Stimulated activated naive CD8-positive, alpha-beta T cell treated with anti-CD3 and anti-CD28 coated beads, Interleukin-15, amount 100 ng/mL, for 72 hours (primary cell): ENCODE data around the gene TMPRSS3.

ENCODE experiments used
- ATAC-seq: fragments of 150-1000 bp; cut with Tn5 transposase; 2 replicates; pipeline ENCODE4 v1.10.0; 2021; ENCODE audit warnings: mild to moderate bottlenecking, moderate library complexity
- DNase-seq, 2 donors: peaks; one replicate each; pipeline ENCODE4 v3.0.0; 2021 to 2022
- H3K27ac Mint-ChIP-seq, 2 donors: one replicate each; pipeline ENCODE4 v1.8.0; 2022; ENCODE audit warnings: mild to moderate bottlenecking in 2 of 2, mixed read lengths in 2 of 2, moderate library complexity in 2 of 2
- H3K27me3 Mint-ChIP-seq: one replicate; pipeline ENCODE4 v1.8.0; 2022; ENCODE audit warnings: mixed read lengths
- H3K4me1 Mint-ChIP-seq: one replicate; pipeline ENCODE4 v1.8.0; 2022; ENCODE audit warnings: mild to moderate bottlenecking, mixed read lengths
- H3K4me3 Mint-ChIP-seq, 2 donors: one replicate each; pipeline ENCODE4 v1.8.0; 2022; ENCODE audit warnings: mild to moderate bottlenecking in 2 of 2, mixed read lengths in 2 of 2, moderate library complexity in 1 of 2
- H3K9me3 Mint-ChIP-seq, 2 donors: one replicate each; pipeline ENCODE4 v1.8.0; 2022; ENCODE audit warnings: mixed read lengths in 2 of 2

The TMPRSS3 gene

DNA sequence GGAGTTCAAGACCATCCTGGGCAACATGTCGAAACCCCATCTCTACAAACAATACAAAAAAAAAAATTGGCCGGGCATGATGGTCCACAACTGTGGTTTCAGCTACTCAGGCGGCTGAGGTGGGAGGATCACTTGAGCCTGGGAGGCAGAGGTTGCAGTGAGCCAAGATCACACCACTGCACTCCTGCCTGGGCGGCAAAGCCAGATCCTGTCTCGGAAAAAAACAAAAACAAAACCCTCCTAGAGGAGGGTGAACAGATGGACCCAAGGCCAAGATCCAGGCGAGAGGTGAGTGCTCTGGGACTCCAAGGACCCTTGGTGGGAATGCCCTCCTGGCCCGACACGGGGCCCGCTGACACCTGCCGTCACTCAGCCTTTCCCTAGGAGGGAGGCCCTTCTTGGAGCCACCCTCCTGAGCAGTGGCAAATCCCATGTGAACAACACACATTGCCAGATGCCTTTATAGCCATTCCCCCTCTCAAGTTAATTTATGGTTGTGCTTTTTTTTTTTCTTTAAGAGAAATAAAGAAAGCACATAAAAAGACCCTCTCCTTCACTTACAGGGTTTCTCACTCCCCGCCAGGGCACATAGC, 45.4 kb downstream of the TMPRSS3 start:
- H3K27me3 Mint-ChIP-seq: no peaks in the 10 kb centered on the region
- H3K27ac Mint-ChIP-seq: no peak overlapping the region
- H3K4me3 Mint-ChIP-seq: no peak overlapping the region
- ATAC-seq (no peak), DNase-seq (no peak)
- no peaks in the 10 kb centered on the region for H3K4me1 Mint-ChIP-seq
- H3K9me3 Mint-ChIP-seq: peaks cover 9 to 22% of the 10 kb centered on the region in 2 donors

- ATAC-seq (no peak), DNase-seq (no peak)
- Mint-ChIP-seq H3K27ac (no peak overlapping the region), H3K4me1 (no peaks in the 10 kb centered on the region), H3K4me3 (no peak overlapping the region), H3K27me3 (no peaks in the 10 kb centered on the region), H3K9me3 (peaks cover 5 to 15% of the 10 kb centered on the region in 2 donors)
Measured at GRCh38 chr21:42349420-42350317, 46.2 kb downstream of the TMPRSS3 start.

DNA sequence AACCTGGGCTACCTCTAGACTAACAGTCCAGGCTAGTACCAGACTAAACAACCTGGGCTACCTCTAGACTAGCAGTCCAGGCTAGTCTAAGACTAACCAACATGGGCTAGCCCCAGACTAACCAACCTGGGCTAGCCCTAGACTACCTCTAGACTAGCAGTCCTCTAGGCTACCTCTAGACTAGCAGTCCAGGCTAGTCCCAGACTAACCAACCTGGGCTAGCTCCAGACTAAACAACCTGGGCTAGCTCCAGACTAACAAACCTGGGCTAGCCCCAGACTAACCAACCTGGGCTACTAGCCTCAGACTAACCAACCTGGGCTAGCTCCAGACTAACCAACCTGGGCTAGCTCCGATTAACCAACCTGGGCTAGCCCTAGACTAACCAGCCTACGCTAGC, 47.1 kb downstream of the TMPRSS3 start:
- Mint-ChIP-seq H3K27ac (no peak overlapping the region), H3K9me3 (peaks cover 4 to 10% of the 10 kb centered on the region in 2 donors), H3K27me3 (no peaks in the 10 kb centered on the region), H3K4me1 (no peaks in the 10 kb centered on the region), H3K4me3 (no peak overlapping the region)
- ATAC-seq (no peak), DNase-seq (no peak)

GRCh38 chr21:42347601-42348327, 48.1 kb downstream of the TMPRSS3 start:
- Mint-ChIP-seq H3K27me3 (no peaks in the 10 kb centered on the region), H3K4me3 (no peak overlapping the region), H3K27ac (no peak overlapping the region), H3K9me3 (peaks cover 0 to under 1% of the 10 kb centered on the region in 2 donors), H3K4me1 (peaks cover 7% of the 10 kb centered on the region)
- ATAC-seq (no peak), DNase-seq (no peak)

DNA sequence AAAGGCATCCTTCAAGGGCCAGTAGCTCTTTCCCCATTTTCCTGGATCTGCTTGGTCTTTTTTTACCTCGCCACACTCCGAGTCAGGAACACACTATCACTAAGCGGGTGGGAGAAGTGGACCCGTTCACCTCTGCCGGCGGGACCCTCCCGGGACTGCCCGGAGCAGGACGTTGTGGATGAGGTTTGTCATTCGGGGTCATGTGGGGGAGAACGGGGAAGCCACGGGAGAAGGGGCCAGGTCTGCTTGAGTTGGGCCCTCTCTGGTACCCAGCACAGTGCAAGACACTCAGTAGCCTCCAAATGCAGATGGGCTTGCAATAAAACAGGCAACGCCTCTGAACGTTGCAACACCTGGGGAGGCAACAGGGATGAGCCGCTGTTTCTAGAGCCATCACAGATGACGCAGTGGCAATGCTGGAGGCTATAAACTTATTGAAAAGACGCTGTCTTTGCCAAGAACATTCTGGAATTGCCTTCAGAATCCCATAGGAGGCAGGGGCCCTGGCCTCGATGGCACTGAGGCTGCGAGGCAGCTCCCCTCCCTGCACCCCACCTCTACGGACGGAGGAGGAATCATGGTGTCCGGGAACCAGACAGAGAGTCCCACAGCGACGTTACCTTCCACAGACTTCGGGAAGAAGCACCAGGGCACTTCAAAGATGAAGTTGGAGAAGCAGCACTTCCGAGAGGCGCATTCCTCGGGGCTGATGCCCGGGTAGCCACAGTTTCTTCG, 48.8 kb downstream of the TMPRSS3 start:
- no peak for ATAC-seq
- Mint-ChIP-seq H3K27ac (no peak overlapping the region), H3K4me1 (peaks cover 7% of the 10 kb centered on the region), H3K9me3 (no peaks in the 10 kb centered on the region), H3K27me3 (no peaks in the 10 kb centered on the region), H3K4me3 (no peak overlapping the region)
- DNase-seq: no peak

GRCh38 chr21:42346441-42346840, 49.4 kb downstream of the TMPRSS3 start:
- Mint-ChIP-seq H3K4me1 (peaks cover 7% of the 10 kb centered on the region), H3K9me3 (no peaks in the 10 kb centered on the region), H3K27me3 (no peaks in the 10 kb centered on the region), H3K27ac (no peak overlapping the region), H3K4me3 (no peak overlapping the region)
- ATAC-seq (no peak), DNase-seq (no peak)

DNA sequence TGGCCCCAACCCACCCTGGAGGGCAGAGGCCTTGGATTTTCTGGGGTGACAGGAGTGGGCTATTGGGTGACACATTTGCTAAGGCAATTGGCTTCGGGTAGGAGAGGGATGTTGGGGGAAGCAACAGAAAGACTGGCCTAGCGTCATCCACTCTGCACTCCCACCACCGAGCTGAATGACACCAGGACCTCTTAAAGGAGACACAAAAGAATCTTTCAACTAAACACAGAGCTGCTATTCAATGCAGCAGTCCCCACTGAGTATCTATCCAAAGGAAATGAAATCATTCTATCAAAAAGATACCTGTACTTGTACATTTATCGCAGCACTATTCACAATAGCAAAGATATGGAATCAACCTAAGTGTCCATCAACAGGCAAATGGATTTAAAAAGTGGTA, 51.2 kb downstream of the TMPRSS3 start:
- DNase-seq (no peak), ATAC-seq (no peak)
- no peak overlapping the region for H3K27ac Mint-ChIP-seq
- H3K27me3 Mint-ChIP-seq: no peaks in the 10 kb centered on the region
- H3K4me1 Mint-ChIP-seq: peaks cover 7% of the 10 kb centered on the region
- no peaks in the 10 kb centered on the region for H3K9me3 Mint-ChIP-seq
- H3K4me3 Mint-ChIP-seq: no peak overlapping the region

DNA sequence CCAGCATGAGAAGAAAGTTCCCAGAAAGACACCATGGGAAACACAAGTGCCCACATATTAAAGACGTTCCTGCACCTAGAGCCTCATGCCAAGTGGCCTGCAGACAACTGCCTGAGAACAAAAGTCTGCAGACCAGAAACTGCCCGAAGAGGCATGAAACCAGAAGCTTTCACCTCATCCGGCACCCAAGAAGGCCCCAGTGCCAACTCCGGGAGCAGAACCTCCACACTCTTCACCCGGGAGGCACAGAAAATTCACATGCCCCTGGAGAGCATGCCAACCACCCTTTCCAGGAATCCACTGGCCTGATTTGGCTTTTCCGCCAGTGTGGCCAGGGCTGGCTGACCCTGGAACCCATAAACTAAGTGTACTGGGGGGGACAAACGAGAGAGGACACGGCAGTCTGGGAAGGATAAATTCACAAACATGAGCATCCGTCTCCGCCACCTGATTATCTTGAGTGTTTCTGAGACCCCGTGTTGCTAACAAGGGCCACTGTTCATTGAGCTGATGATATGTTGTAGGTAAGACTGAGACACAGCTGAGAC, 51.8 kb downstream of the TMPRSS3 start:
- Mint-ChIP-seq H3K27ac (no peak overlapping the region), H3K9me3 (no peaks in the 10 kb centered on the region), H3K4me3 (no peak overlapping the region), H3K4me1 (peaks cover 7% of the 10 kb centered on the region), H3K27me3 (no peaks in the 10 kb centered on the region)
- ATAC-seq (no peak), DNase-seq (no peak)

GRCh38 chr21:42343556-42343955, 52.3 kb downstream of the TMPRSS3 start:
- no peaks in the 10 kb centered on the region for H3K9me3 Mint-ChIP-seq
- no peak for DNase-seq
- H3K4me1 Mint-ChIP-seq: peaks cover 10% of the 10 kb centered on the region
- H3K27me3 Mint-ChIP-seq: no peaks in the 10 kb centered on the region
- H3K27ac Mint-ChIP-seq: peak overlapping the region in 1 of 2 donors; percentile 52
- ATAC-seq: no peak
- H3K4me3 Mint-ChIP-seq: no peak overlapping the region

GRCh38 chr21:42343101-42343500, 52.8 kb downstream of the TMPRSS3 start:
- DNase-seq (no peak), ATAC-seq (no peak)
- Mint-ChIP-seq H3K27me3 (no peaks in the 10 kb centered on the region), H3K4me1 (peaks cover 15% of the 10 kb centered on the region), H3K9me3 (no peaks in the 10 kb centered on the region), H3K27ac (no peak overlapping the region), H3K4me3 (no peak overlapping the region)

- no peak for DNase-seq
- Mint-ChIP-seq H3K27ac (no peak overlapping the region), H3K4me3 (no peak overlapping the region), H3K27me3 (no peaks in the 10 kb centered on the region), H3K4me1 (peaks cover 24% of the 10 kb centered on the region), H3K9me3 (no peaks in the 10 kb centered on the region)
- ATAC-seq: no peak
Measured at GRCh38 chr21:42341776-42342542, 53.9 kb downstream of the TMPRSS3 start.

DNA sequence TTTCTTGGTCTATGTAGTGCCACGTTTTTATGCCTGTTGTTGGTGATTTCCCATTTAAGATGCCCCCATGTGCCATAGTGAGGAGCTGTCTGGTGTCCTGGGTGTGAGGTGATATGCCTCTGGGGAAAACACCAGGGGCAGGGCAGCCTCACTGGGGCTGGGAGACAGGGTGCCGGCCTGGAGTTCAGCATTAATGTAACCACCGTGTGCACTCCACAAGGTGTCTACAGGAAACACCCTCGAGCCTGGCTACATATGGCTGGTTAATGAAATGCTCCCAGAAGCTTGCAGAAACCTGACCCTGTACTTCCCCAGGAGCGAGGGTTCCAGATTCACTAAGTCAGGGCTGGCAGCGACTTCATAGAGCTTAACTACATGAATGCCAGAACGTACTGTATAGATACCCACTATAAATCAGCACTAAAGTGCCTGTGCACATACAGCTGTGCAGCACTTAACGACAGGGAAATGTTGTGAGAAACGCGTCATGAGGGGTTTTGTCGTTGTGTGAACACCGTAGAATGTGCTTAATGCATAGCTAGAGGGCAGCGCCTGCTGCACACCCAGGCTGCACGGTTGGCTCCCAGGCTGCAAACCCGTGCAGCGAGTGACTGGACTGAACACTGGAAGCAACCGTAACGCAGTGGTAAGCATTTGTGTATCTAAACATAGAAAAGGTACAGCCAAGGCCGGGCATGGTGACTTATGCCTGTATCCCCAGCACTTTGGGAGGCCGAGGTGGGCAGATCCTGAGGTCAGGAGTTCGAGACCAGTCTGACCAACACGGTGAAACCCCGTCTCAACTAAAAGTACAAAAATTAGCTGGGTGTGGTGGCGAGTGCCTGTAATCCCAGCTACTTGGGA, 55.4 kb downstream of the TMPRSS3 start:
- DNase-seq: no peak
- H3K27ac Mint-ChIP-seq: no peak overlapping the region

GRCh38 chr21:42338729-42339715, 56.8 kb downstream of the TMPRSS3 start:
- ATAC-seq: peak; percentile 58
- no peak for DNase-seq
- Mint-ChIP-seq H3K27ac (no peak overlapping the region), H3K4me1 (peaks cover 24% of the 10 kb centered on the region), H3K4me3 (no peak overlapping the region), H3K9me3 (no peaks in the 10 kb centered on the region), H3K27me3 (no peaks in the 10 kb centered on the region)

More for the DNA sequence above, 55.4 kb downstream of the TMPRSS3 start:
- Mint-ChIP-seq H3K4me1 (peaks cover 24% of the 10 kb centered on the region), H3K27me3 (no peaks in the 10 kb centered on the region), H3K9me3 (no peaks in the 10 kb centered on the region), H3K4me3 (no peak overlapping the region)
- no peak for ATAC-seq
